GM19372 (cell line): ENCODE results near the gene DLL3.

Experiments
- ATAC-seq: cut with Tn5 transposase; IDR thresholded peaks from one replicate; pipeline ENCODE4 v1.9.1; 2021; ENCODE audit warnings: mild to moderate bottlenecking, low read depth, moderate library complexity; ENCODE audit not compliant: unreplicated experiment

DLL3 gene

DNA sequence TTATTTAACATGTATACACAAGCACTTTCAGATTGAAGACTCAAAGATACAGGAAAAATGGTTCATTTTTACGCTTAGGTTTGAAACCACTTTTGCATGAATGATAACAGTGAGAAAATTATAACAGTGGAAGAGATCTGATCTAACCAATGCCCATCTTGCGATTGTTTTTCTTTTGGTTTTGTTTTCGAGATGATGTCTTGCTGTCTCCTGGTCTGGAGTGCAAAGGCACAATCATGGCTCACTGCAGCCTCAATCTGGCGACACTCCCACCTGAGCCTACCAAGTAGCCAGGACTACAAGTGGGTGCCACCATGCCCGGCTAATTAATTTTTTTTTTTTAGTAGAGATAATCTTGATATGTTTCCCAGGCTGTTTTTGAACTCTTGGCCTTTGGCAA is 51.5 kb downstream of the DLL3 start:
- no peak for ATAC-seq

GRCh38 chr19:39553082-39553652 is 54.4 kb downstream of the DLL3 start:
- no peak for ATAC-seq

DNA sequence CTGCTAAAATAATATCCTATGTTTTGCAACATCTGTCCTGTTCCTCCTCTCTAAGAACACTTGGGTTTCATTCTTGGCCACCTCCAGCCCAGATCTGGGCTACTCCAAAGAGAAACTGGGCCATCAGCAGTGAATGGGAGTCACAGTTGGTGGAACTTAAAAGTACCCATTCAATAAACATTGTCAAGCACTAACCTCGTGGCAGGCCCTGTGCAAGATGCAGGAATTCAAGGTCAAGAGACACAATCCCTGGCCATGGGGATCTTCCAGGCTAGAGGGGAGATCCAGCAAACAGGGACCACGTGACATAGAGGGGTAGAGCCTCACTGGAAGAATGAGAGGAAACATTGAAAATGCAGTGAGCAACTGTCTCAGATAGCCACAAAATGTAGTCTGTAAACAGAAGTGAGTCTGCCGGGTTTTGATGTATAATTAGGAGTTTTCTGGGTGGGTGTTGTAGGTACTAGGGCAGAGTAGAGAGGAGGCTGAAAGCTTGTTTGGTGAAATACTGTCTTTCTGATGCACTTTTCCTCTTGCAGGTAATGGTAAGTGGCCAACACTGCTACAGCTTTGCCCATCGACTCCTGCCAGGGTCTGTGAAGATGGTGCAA is 56.1 kb downstream of the DLL3 start:
- no peak for ATAC-seq

DNA sequence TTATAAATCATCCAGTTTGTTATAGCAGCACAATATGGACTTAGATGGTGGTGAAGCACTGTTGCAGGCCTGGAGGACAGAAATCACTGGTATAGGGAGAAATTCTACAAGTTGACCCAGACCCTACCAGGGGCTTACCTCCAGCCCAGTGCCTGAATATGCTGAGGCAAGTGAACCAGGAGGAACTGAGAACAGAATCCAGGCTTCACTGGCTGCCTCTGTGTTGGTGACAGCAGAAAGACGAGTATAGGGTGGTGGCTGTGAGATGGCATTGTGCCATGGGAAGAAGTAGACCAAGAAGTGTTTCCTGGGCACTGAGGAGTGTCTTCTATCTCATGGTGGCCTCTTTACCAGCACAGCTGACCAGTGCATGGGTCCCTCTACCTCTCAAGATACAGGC is 57.1 kb downstream of the DLL3 start:
- no peak for ATAC-seq
